Psoas muscle (tissue), 8 donors: ENCODE data around the gene MGLL. TPM values are rescaled to one million over a fixed set of nuclear protein-coding genes. Genes with fewer than 3 reads are reported as not detected.
A peak's percentile ranks its signal among the peaks of the same experiment; 100 is the strongest.

Source experiments
- ATAC-seq, 4 donors: fragments of 200-7000 bp; cut with Tn5 transposase; one replicate each; pipeline ENCODE4 v1.9.1; 2020; ENCODE audit warnings: moderate library complexity in 3 of 4, mild to moderate bottlenecking in 2 of 4
- DNase-seq, 2 donors: peaks; one replicate each; pipeline ENCODE4 v3.0.0-alpha.2; 2020
- H3K27ac ChIP-seq: fragments of 200-600 bp; one replicate; pipeline ENCODE4 v1.8.0; 2022
- H3K27me3 ChIP-seq, 3 donors: fragments of 200-600 bp in 1 of 3; one replicate each; pipeline versions ENCODE4 v1.6.1 to v1.8.0; 2013 to 2022; ENCODE audit warnings: low read length in 2 of 3, mild to moderate bottlenecking in 2 of 3, moderate library complexity in 1 of 3; ENCODE audit not compliant: insufficient read depth in 3 of 3
- H3K36me3 ChIP-seq, 2 donors: fragments of 200-600 bp in 1 of 2; one replicate each; pipeline versions ENCODE4 v1.6.1 to v1.8.0; 2013 to 2022; ENCODE audit warnings: low read depth in 1 of 2, mild to moderate bottlenecking in 1 of 2, moderate library complexity in 1 of 2; ENCODE audit not compliant: insufficient read depth in 1 of 2
- H3K4me1 ChIP-seq: fragments of 200-600 bp; one replicate; pipeline ENCODE4 v1.8.0; 2022
- H3K4me3 ChIP-seq: fragments of 200-600 bp; one replicate; pipeline ENCODE4 v1.8.0; 2022; ENCODE audit warnings: mild to moderate bottlenecking
- H3K9me3 ChIP-seq: fragments of 200-600 bp; one replicate; pipeline ENCODE4 v1.8.0; 2022
- WGBS, 3 donors: extraction: QIAGEN DNeasy Blood & Tissue Kit; methylation state at CpG; one replicate each; pipeline versions ENCODE4 v1.1.6 to v1.1.7; 2013; 5-methylcytosine and 5-hydroxymethylcytosine counted together
- intact Hi-C, 2 donors: fragments of 100-400 bp; cut with DNase I; formaldehyde crosslinking; loops; one replicate each; pipeline versions ENCODE4 v1.11.0 to v1.14.2; 2022
- polyA plus RNA-seq, 3 donors: library from polyadenylated mRNA; stranded (reverse); fragments of 200-250 nt; gene quantifications; one replicate each; pipeline ENCODE4 v1.2.3, GENCODE V29; 2013
- total RNA-seq, 4 donors: library from RNA; stranded (reverse); fragmentation: NEBNext Ultra II Directional in 2 of 4; extraction: Animal tissue kit (Norgen Biotek cat#: 25700) in 2 of 4; gene quantifications; one replicate each; pipeline versions ENCODE4 v1.2.1 to v1.2.4, GENCODE V29; 2021 to 2023
- TF ChIP-seq, protein P1 (sequence below): fragments of 200-600 bp; IDR thresholded peaks from one replicate; pipeline ENCODE4 v1.8.0; 2022; ENCODE audit warnings: antibody characterized with exemption
- donor health status: healthy with polysubstance abuse.
- donor health status: DM: no; HTN: no; CAD: no; lungs with moderate emphysema.
- donor health status: Bipolar disorder and iron deficiency.
- donor health status: healthy.
- donor health status: DM: yes; HTN: yes; CAD: no.
- donor health status: DM: no; HTN: no; CAD: no.
- donor health status: DM: no; HTN: no; CAD: no.
- donor health status: DM: yes; HTN: yes; CAD: no.

MGLL gene
- total and polyA plus RNA-seq, 7 donors, result 32.8 to 85.6 (median 63.0) TPM

DNA sequence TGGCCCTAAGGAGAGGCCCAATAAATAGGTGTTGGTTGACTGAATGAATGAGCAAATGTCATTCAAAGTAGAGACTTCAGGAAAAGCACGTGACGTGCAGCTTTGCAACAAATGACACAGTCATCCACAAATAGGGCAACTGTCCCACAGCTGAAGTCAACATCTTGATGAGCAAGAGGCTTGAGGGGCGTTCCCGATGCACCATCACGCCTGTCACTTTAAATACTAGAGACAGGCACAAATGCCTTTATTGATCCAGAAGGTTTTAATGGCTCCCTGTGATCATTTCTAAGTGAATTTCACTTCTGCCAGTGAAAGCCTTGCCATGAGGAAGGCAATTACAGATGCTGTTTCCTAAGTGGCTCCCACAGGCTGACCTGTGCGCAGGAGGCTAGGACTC is 105.9 kb downstream of the MGLL start:
- H3K27ac ChIP-seq, result no peak overlapping the region
- H3K9me3 ChIP-seq, result no peaks in the 10 kb centered on the region
- intact Hi-C loops, result no loop called here
- DNase-seq (no peak), ATAC-seq (no peak)
- no peak overlapping the region for H3K4me3 ChIP-seq
- 81 to 88% (median 84%) methylated on average over 6 of the region's 6 CpGs for WGBS, 3 donors
- peaks cover 0 to 37% of the 10 kb centered on the region in 2 donors for H3K36me3 ChIP-seq
- TF ChIP-seq, protein P1, sequence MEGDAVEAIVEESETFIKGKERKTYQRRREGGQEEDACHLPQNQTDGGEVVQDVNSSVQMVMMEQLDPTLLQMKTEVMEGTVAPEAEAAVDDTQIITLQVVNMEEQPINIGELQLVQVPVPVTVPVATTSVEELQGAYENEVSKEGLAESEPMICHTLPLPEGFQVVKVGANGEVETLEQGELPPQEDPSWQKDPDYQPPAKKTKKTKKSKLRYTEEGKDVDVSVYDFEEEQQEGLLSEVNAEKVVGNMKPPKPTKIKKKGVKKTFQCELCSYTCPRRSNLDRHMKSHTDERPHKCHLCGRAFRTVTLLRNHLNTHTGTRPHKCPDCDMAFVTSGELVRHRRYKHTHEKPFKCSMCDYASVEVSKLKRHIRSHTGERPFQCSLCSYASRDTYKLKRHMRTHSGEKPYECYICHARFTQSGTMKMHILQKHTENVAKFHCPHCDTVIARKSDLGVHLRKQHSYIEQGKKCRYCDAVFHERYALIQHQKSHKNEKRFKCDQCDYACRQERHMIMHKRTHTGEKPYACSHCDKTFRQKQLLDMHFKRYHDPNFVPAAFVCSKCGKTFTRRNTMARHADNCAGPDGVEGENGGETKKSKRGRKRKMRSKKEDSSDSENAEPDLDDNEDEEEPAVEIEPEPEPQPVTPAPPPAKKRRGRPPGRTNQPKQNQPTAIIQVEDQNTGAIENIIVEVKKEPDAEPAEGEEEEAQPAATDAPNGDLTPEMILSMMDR, result no peak
- H3K27me3 ChIP-seq, result no peaks in the 10 kb centered on the region
- H3K4me1 ChIP-seq, result peaks cover 11% of the 10 kb centered on the region

DNA sequence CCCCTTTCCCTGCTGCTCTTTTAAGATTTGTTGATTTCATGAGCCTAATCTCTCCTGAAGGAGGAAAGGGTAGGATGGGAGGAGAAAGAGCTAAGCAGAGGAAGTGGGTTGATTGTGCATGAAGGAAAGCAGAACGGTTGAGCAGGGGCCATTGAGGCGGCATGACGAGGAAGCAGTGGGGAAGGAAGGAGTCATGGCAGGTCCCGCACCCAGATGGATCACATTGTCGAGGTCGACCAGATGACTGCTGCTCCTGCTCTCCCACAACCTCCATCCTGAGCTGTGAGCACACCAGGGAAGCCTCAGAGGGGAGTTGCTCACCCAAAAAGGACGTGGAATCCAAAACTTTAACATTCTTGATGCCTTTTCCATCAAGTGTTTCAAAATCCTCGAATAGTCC is 106.8 kb downstream of the MGLL start:
- no peaks in the 10 kb centered on the region for H3K27me3 ChIP-seq
- peak overlapping the region; percentile 31 for H3K27ac ChIP-seq
- 61 to 70% (median 67%) methylated on average over 8 of the region's 8 CpGs for WGBS, 3 donors
- peaks cover 0 to 30% of the 10 kb centered on the region in 2 donors for H3K36me3 ChIP-seq
- TF ChIP-seq, protein P1, result no peak
- ATAC-seq (no peak), DNase-seq (no peak)
- no peaks in the 10 kb centered on the region for H3K9me3 ChIP-seq
- H3K4me1 ChIP-seq, result peaks cover 15% of the 10 kb centered on the region
- H3K4me3 ChIP-seq, result no peak overlapping the region
- intact Hi-C loops, result no loop called here

DNA sequence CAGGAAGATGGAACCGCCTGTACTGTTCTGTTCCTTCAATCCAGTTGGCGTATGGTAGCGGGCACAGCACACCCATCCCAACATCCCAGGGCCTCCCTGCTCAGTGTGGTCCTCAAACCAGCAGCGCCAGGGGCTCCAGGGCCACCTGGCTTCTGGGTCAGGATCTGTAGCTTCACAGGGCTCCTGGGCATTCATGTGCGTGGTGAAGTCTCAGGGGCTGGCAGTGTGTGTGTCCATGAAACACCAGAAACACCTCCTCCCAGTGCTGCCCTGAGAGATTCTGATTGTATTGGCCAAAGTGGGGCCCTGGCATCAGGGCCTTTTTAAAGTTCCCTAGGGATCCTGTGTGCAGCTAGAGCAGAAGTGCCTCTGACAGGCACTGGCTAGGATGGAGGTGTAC is 107.4 kb downstream of the MGLL start:
- Histone ChIP-seq H3K27me3 (no peaks in the 10 kb centered on the region), H3K4me3 (no peak overlapping the region), H3K27ac (peak overlapping the region; percentile 31), H3K36me3 (peaks cover 0 to 28% of the 10 kb centered on the region in 2 donors), H3K9me3 (no peaks in the 10 kb centered on the region), H3K4me1 (peaks cover 22% of the 10 kb centered on the region)
- DNase-seq (no peak), ATAC-seq (no peak)
- TF ChIP-seq, protein P1, result no peak
- intact Hi-C loops, result no loop called here
- WGBS, 3 donors, result 95 to 98% (median 95%) methylated on average over 5 of the region's 5 CpGs

DNA sequence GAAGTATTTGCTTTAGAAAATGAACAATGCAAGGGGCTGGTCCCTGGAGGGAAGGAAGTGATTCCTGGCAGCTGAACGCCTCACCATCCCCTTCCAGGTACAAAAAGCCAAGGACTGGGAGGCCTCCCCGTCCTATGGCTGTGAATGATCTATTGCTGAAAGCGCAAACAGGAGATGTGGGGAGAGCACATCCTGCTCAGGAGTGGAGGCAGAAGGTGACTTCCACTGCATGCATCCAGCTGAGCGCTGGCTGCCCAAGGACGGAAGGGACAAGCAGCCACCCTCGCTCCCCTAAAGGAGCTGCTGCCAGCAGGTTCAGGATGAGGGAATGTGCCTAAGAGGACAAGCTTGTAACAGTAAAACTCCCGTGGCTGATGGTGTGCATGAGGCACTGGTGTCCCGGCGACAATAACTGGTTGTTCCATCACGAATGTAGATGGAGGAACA is 108.2 kb downstream of the MGLL start:
- ATAC-seq (no peak), DNase-seq (no peak)
- H3K4me1 ChIP-seq, result peaks cover 25% of the 10 kb centered on the region
- WGBS, 3 donors, result 69 to 79% (median 71%) methylated on average over 10 of the region's 10 CpGs
- TF ChIP-seq, protein P1, result no peak
- no peak overlapping the region for H3K4me3 ChIP-seq
- H3K27ac ChIP-seq, result peak overlapping the region; percentile 19
- H3K36me3 ChIP-seq, result peaks cover 0 to 22% of the 10 kb centered on the region in 2 donors
- intact Hi-C loops, result no loop called here
- H3K9me3 ChIP-seq, result no peaks in the 10 kb centered on the region
- no peaks in the 10 kb centered on the region for H3K27me3 ChIP-seq
